Measurements from ENCODE around the gene NEO1. TPM values are rescaled to one million over a fixed set of nuclear protein-coding genes. Genes with fewer than 3 reads are reported as not detected.

Gene NEO1
- total RNA-seq, 1 donor from 2014 or later, result 136 TPM

DNA sequence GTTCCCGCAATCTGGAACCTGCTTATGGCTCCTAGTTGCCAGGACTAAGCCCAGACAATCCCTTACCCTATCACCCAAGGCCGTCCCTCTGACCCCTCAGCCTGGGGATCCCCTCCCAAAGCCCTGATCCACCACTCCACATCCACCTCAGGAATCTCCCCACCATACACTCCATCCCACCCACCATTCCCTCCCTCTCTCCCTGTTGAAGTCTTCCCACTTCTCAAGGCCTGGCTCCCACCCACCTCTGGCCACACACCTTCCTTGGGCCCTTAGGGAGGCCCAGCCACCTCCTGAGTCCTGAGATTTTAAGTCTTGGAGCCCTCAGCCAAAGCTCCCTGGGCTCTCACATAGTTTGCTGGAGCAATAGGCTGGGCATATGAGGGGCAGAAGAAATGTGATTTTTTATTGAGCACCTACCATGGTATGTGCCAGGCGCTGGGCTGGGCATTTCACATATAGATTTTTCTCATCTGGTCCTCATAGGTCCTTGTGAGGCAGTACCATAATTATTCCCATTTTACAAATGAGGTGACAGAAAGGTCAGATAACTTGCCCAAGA is 268.4 kb downstream of the NEO1 start:
- Mint-ChIP-seq H3K4me3 (no peak overlapping the region), H3K27ac (no peak overlapping the region), H3K36me3 (no peaks in the 10 kb centered on the region), H3K4me1 (no peaks in the 10 kb centered on the region), H3K27me3 (ENCODE audit: low read depth) (peaks cover 19% of the 10 kb centered on the region), H3K9me3 (no peaks in the 10 kb centered on the region)
- no peak for DNase-seq (ENCODE audit: low spot score in 2 of 2, unreplicated experiment in 2 of 2)
- TF ChIP-seq, protein P1, sequence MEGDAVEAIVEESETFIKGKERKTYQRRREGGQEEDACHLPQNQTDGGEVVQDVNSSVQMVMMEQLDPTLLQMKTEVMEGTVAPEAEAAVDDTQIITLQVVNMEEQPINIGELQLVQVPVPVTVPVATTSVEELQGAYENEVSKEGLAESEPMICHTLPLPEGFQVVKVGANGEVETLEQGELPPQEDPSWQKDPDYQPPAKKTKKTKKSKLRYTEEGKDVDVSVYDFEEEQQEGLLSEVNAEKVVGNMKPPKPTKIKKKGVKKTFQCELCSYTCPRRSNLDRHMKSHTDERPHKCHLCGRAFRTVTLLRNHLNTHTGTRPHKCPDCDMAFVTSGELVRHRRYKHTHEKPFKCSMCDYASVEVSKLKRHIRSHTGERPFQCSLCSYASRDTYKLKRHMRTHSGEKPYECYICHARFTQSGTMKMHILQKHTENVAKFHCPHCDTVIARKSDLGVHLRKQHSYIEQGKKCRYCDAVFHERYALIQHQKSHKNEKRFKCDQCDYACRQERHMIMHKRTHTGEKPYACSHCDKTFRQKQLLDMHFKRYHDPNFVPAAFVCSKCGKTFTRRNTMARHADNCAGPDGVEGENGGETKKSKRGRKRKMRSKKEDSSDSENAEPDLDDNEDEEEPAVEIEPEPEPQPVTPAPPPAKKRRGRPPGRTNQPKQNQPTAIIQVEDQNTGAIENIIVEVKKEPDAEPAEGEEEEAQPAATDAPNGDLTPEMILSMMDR (IDR thresholded peaks at IDR 0.05; ENCODE audit: unreplicated experiment), result no peak

- no peak for DNase-seq (ENCODE audit: low spot score in 2 of 2, unreplicated experiment in 2 of 2)
- Mint-ChIP-seq H3K27ac (no peak overlapping the region), H3K36me3 (no peaks in the 10 kb centered on the region), H3K9me3 (no peaks in the 10 kb centered on the region), H3K4me3 (no peak overlapping the region), H3K4me1 (no peaks in the 10 kb centered on the region), H3K27me3 (ENCODE audit: low read depth) (peaks cover 19% of the 10 kb centered on the region)
- TF ChIP-seq, protein P1 (IDR thresholded peaks at IDR 0.05; ENCODE audit: unreplicated experiment), result no peak
Measured at GRCh38 chr15:73321496-73322450, 269.5 kb downstream of the NEO1 start.

DNA sequence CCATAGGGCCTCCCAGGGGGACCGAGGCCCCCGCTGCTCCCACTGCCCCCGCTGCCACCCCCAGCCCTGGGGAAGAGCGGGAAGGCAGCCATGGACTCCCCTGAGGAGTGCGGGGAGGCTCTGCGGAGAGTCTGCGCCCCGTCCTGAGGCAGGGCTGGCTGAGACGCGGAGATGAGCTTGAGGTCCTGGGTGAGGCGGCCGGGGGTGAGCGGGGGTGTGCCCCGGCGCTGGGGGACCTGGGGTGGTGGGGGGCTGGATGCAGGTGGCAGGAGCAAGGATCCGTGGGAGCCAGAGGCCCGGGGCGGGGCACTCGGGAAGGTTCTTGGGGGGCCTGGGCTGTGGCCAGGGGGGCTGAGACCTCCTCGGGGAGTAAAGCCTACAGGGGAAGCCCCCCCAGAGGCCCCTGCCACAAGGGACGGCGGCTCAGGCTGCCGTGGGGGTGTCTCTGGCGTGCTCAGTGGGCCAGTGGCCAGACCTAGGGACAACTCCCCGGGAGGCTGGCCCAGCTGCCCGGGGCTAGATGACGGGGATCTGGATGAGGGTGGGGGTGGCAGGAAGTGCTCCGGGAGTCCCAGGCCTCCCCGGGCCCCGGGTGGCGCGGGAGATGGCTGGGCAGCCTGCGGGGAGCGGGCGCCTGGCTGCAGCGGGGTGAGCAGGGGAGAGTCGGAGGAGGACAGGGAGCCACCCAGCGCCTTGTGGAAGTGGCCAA is 270.6 kb downstream of the NEO1 start:
- TF ChIP-seq, protein P1 (IDR thresholded peaks at IDR 0.05; ENCODE audit: unreplicated experiment), result no peak
- DNase-seq (ENCODE audit: low spot score in 2 of 2, unreplicated experiment in 2 of 2), result no peak
- no peaks in the 10 kb centered on the region for H3K36me3 Mint-ChIP-seq
- H3K27ac Mint-ChIP-seq, result no peak overlapping the region
- peaks cover 13% of the 10 kb centered on the region for H3K27me3 Mint-ChIP-seq (ENCODE audit: low read depth)
- H3K4me1 Mint-ChIP-seq, result no peaks in the 10 kb centered on the region
- no peak overlapping the region for H3K4me3 Mint-ChIP-seq
- no peaks in the 10 kb centered on the region for H3K9me3 Mint-ChIP-seq

DNA sequence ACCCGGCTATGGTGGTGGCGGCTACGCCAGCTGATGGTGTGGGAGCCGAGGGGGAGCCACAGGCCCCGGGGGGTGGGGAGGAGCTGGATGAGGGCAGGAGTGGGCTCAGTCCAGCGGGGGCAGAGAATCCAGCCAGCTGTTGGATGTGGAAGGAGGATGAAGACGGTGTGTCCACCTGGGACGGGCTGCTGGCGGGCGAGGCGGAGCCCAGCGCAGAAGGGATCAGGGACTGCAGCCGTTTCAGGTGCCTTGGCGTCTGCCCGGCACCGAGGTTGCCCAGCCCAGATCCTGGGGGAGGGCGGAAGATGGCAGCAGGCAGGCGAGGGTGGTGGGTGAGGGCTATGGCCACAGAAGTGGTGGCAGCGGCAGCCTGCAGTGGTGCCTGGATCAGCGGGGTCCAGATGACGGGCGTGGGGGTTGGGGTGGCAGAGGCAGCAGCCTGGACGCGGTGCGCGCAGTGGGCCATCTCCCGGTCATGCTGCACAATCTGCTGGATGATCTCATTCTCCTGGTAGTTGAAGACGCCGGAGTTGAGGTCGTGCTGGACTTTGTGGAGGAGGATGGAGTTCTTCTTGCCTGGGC is 271.2 kb downstream of the NEO1 start:
- DNase-seq (ENCODE audit: low spot score in 2 of 2, unreplicated experiment in 2 of 2), result no peak
- TF ChIP-seq, protein P1 (IDR thresholded peaks at IDR 0.05; ENCODE audit: unreplicated experiment), result no peak
- H3K4me3 Mint-ChIP-seq, result no peak overlapping the region
- H3K9me3 Mint-ChIP-seq, result no peaks in the 10 kb centered on the region
- H3K36me3 Mint-ChIP-seq, result no peaks in the 10 kb centered on the region
- no peaks in the 10 kb centered on the region for H3K4me1 Mint-ChIP-seq
- peaks cover 10% of the 10 kb centered on the region for H3K27me3 Mint-ChIP-seq (ENCODE audit: low read depth)
- no peak overlapping the region for H3K27ac Mint-ChIP-seq

DNA sequence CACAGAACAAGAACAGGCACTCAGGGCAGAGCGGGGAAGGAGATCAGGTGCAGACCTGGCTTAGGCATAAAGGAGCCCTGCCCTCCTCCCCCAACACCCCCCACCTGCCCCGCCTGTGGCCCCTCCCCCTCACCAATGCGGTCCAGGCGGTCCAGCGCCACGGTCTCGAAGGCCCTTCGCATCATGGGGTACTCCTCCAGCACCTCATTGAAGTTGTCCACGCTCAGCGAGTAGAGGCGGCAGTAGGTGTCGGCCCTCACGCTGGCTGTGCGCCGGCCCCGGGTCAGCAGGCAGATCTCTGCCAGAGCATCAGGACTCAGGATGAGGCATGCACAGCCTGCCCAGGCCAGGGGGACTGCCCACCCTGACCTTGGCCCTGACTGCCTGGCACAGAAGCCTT is 271.7 kb downstream of the NEO1 start:
- Mint-ChIP-seq H3K9me3 (no peaks in the 10 kb centered on the region), H3K4me1 (no peaks in the 10 kb centered on the region), H3K27me3 (ENCODE audit: low read depth) (peaks cover 10% of the 10 kb centered on the region), H3K27ac (no peak overlapping the region), H3K4me3 (no peak overlapping the region), H3K36me3 (no peaks in the 10 kb centered on the region)
- no peak for DNase-seq (ENCODE audit: low spot score in 2 of 2, unreplicated experiment in 2 of 2)
- TF ChIP-seq, protein P1 (IDR thresholded peaks at IDR 0.05; ENCODE audit: unreplicated experiment), result no peak
